LNCaP clone FGC (cell line): Measurements from ENCODE around the gene PKMYT1.
"Not testable (repeated sequence)": the region's sequence is repeated elsewhere in the genome, so short reads cannot be mapped to it uniquely, and the experiment has no call there.

Experiments
- DNase-seq: peaks from one replicate; pipeline ENCODE4 v3.0.0-alpha.2; 2011; ENCODE audit warnings: low read depth
- H3K4me3 ChIP-seq: 2 replicates; pipeline ENCODE4 v1.5.1; 2011; ENCODE audit warnings: mild to moderate bottlenecking, low read depth, low read length, control low read depth
- CTCF ChIP-seq: IDR thresholded peaks from 2 replicates; pipeline ENCODE4 v1.5.1; 2012; ENCODE audit warnings: mild to moderate bottlenecking; ENCODE audit not compliant: control insufficient read depth, insufficient read depth; ENCODE audit errors: extremely low read depth

The PKMYT1 gene

GRCh38 chr16:2930236-2930635 is 50.0 kb downstream of the PKMYT1 start:
- TF ChIP-seq CTCF: no peak
- H3K4me3 ChIP-seq: no peak overlapping the region
- DNase-seq: no peak

- DNase-seq: no peak
- no peak overlapping the region for H3K4me3 ChIP-seq
- no peak for TF ChIP-seq CTCF
Measured at GRCh38 chr16:2929693-2930092, 50.6 kb downstream of the PKMYT1 start.

DNA sequence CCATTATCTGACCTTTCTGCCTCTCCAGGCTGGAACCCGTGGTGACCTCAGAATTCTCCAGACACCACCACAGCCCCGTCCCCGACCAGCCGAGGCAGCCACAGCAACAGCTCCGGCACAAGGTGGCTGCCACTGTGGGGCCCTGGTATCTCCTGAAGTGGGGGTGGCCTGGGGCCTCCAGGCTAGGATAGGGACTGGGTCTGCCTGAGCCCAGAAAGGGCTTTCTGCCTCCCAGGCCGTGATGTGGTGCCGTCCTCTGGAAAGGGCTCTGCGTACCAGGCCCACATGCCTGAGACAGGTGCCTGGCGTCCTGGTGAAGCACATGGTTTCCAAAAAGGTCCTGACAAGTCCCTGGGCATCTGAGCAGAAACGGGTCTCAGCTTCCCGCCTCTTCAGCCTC is 51.5 kb downstream of the PKMYT1 start:
- no peak for DNase-seq
- H3K4me3 ChIP-seq: no peak overlapping the region
- TF ChIP-seq CTCF: no peak

GRCh38 chr16:2928151-2928550 is 52.1 kb downstream of the PKMYT1 start:
- not testable (repeated sequence) for H3K4me3 ChIP-seq, DNase-seq

GRCh38 chr16:2927010-2927646 is 53.1 kb downstream of the PKMYT1 start:
- DNase-seq: peak; percentile 58
- H3K4me3 ChIP-seq: no peak overlapping the region
- TF ChIP-seq CTCF: peak; percentile 98

DNA sequence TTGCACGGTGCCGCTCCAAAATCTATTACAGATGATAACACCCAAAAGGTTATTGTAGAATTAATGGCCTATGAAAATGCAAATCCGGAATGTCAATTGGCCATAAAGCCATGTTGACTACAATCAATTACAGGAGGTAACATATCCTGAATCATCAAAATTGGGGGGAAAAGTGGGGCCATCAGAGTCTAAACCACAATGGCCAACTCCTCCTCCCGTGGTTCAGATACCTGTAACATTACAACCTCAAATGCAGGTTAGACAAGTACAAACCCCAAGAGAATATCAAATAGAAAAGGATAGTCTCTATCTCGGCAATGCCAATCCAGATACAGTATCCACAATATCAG is 53.6 kb downstream of the PKMYT1 start:
- DNase-seq: no peak
- no peak overlapping the region for H3K4me3 ChIP-seq
- TF ChIP-seq CTCF: no peak

GRCh38 chr16:2925951-2926649 is 54.1 kb downstream of the PKMYT1 start:
- H3K4me3 ChIP-seq: no peak overlapping the region
- DNase-seq: no peak
- no peak for TF ChIP-seq CTCF
